ENCODE measurements around the gene CCL4L2.
"Not testable (repeated sequence)": the region's sequence is repeated elsewhere in the genome, so short reads cannot be mapped to it uniquely, and the experiment has no call there.

The CCL4L2 gene

GRCh38 chr17:36210439-36211211 lies at the start of gene CCL4L2:
TSS of gene CCL4L2 (plus strand) at chr17:36211063.
- DNase-seq, result not testable (repeated sequence)

- not testable (repeated sequence) for DNase-seq
These were observed 42.0 kb upstream of the CCL4L2 start for GRCh38 chr17:36168836-36169235.

- not testable (repeated sequence) for DNase-seq
These were observed 34.3 kb upstream of the CCL4L2 start, which contains the start of gene TBC1D3B for GRCh38 chr17:36176536-36176935. TSS of gene TBC1D3B (minus strand) at chr17:36176636. CDS start at chr17:36175050, 1,586 bp downstream.

- DNase-seq, result not testable (repeated sequence)
These were observed 29.3 kb upstream of the CCL4L2 start for GRCh38 chr17:36181446-36182175.

- peak; percentile 82 for DNase-seq
These were observed 28.5 kb upstream of the CCL4L2 start for GRCh38 chr17:36182176-36183000.

- DNase-seq, result peak; percentile 82
These were observed 27.6 kb upstream of the CCL4L2 start for GRCh38 chr17:36183001-36183971.

- no peak for DNase-seq
These were observed 26.7 kb upstream of the CCL4L2 start for GRCh38 chr17:36184023-36184765.

GRCh38 chr17:36185416-36185815 lies 25.4 kb upstream of the CCL4L2 start:
- no peak for DNase-seq

- not testable (repeated sequence) for DNase-seq
These were observed 23.8 kb upstream of the CCL4L2 start for GRCh38 chr17:36186810-36187763.

- DNase-seq, result not testable (repeated sequence)
These were observed 22.8 kb upstream of the CCL4L2 start for GRCh38 chr17:36187943-36188665.

- DNase-seq, result no peak
These were observed 22.0 kb upstream of the CCL4L2 start for GRCh38 chr17:36188891-36189306.

GRCh38 chr17:36189993-36190392 lies 20.9 kb upstream of the CCL4L2 start:
- not testable (repeated sequence) for DNase-seq

GRCh38 chr17:36190549-36191330 lies 20.1 kb upstream of the CCL4L2 start:
- not testable (repeated sequence) for DNase-seq

- no peak for DNase-seq
These were observed 17.6 kb upstream of the CCL4L2 start for GRCh38 chr17:36193216-36193775.

- not testable (repeated sequence) for DNase-seq
These were observed 16.6 kb upstream of the CCL4L2 start for GRCh38 chr17:36194147-36194831.

- DNase-seq, result not testable (repeated sequence)
These were observed 15.9 kb upstream of the CCL4L2 start for GRCh38 chr17:36194832-36195433.
